Activated CD4-positive, alpha-beta memory T cell treated with anti-CD3 and anti-CD28 coated beads, Interleukin-2, amount 10 ng/mL, durations not matched to agents 7 days and 5 days (primary cell): ENCODE results near the gene FAM181B. TPM values are rescaled to one million over a fixed set of nuclear protein-coding genes. Genes with fewer than 3 reads are reported as not detected.
"Not testable (repeated sequence)": the region's sequence is repeated elsewhere in the genome, so short reads cannot be mapped to it uniquely, and the experiment has no call there.

Experiments used
- CTCF ChIA-PET: fragments of 350-600 bp; sonication (Branson Sonifier 250); formaldehyde crosslinking; loops from one replicate; lab custom pipeline; 2021; ENCODE audit warnings: antibody characterized with exemption, inconsistent platforms; lab: Charles Lee
- POLR2A ChIA-PET: fragments of 350-600 bp; sonication (Branson Sonifier 250); formaldehyde crosslinking; loops from one replicate; lab custom pipeline; 2021; ENCODE audit warnings: antibody characterized with exemption; lab: Charles Lee
- DNase-seq: peaks from one replicate; pipeline ENCODE4 v3.0.0-alpha.2; 2020
- H3K27ac Mint-ChIP-seq: one replicate; pipeline ENCODE4 v1.8.0; 2021; ENCODE audit warnings: mild to moderate bottlenecking, mixed read lengths
- H3K27me3 Mint-ChIP-seq: one replicate; pipeline ENCODE4 v1.8.0; 2021; ENCODE audit warnings: mixed read lengths
- H3K36me3 Mint-ChIP-seq: one replicate; pipeline ENCODE4 v1.8.0; 2021; ENCODE audit warnings: low read depth, mixed read lengths
- H3K4me1 Mint-ChIP-seq: one replicate; pipeline ENCODE4 v1.8.0; 2021; ENCODE audit warnings: mixed read lengths
- H3K4me3 Mint-ChIP-seq: one replicate; pipeline ENCODE4 v1.8.0; 2021; ENCODE audit warnings: mild to moderate bottlenecking, mixed read lengths
- H3K9me3 Mint-ChIP-seq: one replicate; pipeline ENCODE4 v1.8.0; 2021; ENCODE audit warnings: mixed read lengths
- total RNA-seq, 2 experiments: library from RNA; stranded (reverse); gene quantifications; one replicate each; pipeline ENCODE4 v1.2.3, GENCODE V29; 2021

The FAM181B gene
- total RNA-seq, 2 experiments from 2014 or later = not detected

GRCh38 chr11:82701847-82702520, 31.7 kb downstream of the FAM181B start:
- POLR2A ChIA-PET = no interaction called here
- Mint-ChIP-seq H3K27me3 (peaks cover 2% of the 10 kb centered on the region), H3K4me1 (no peaks in the 10 kb centered on the region), H3K9me3 (no peaks in the 10 kb centered on the region), H3K27ac (no peak overlapping the region), H3K4me3 (no peak overlapping the region), H3K36me3 (no peaks in the 10 kb centered on the region)
- DNase-seq = no peak
- CTCF ChIA-PET = interaction anchor here (0.6 to 1.7 kb wide), 5 partner anchors 15 to 1059 kb away, joined by 3 to 4 read pairs (median 3); no protein-coding TSS in a partner anchor

DNA sequence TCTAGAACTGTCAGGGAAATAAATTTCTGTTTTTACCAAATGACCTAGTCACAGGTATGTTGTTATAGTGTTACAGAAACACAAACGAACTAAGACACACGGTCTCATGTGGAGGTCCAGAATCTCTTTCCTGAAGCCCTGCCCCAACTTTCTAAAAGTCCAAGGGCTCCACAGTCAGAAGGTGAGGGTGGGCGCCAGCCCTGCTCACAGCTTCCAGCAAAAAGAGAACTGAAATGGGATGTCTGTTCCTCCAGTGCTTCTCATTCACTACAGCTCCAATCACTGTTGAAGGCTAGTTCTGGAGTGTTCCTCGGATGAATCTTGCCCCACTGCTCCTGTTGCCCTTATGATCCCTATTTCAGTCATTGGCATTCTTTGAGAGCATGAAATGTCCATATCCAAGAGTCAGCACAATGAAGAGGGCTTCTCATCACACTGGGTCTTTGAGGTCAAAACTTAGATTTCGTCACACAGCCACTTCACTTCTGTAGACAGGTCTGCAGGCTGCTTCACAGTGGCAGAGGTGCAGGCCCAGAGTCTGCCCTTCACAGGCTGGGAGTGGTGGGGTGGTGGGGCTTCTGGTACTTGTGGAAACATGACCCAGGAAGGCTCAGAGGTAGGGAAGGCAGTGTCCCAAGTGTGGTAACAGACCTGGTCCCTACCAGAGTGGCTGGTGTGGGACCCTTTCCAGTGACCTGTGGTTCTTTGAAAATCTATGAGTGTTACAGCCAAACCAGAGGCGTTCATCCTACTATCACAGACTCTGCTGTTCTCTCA, 34.9 kb downstream of the FAM181B start:
- H3K27me3 Mint-ChIP-seq = peaks cover 5% of the 10 kb centered on the region
- ChIA-PET POLR2A (no interaction called here), CTCF (no interaction called here)
- no peaks in the 10 kb centered on the region for H3K36me3 Mint-ChIP-seq
- no peak overlapping the region for H3K27ac Mint-ChIP-seq
- H3K4me3 Mint-ChIP-seq = no peak overlapping the region
- no peaks in the 10 kb centered on the region for H3K9me3 Mint-ChIP-seq
- no peaks in the 10 kb centered on the region for H3K4me1 Mint-ChIP-seq
- DNase-seq = no peak

GRCh38 chr11:82692981-82693380, 40.7 kb downstream of the FAM181B start:
- Mint-ChIP-seq H3K27ac (no peak overlapping the region), H3K4me1 (no peaks in the 10 kb centered on the region), H3K9me3 (no peaks in the 10 kb centered on the region), H3K4me3 (no peak overlapping the region), H3K36me3 (no peaks in the 10 kb centered on the region), H3K27me3 (peaks cover 9% of the 10 kb centered on the region)
- CTCF ChIA-PET = no interaction called here
- POLR2A ChIA-PET = no interaction called here
- no peak for DNase-seq

- CTCF ChIA-PET, H3K4me3 Mint-ChIP-seq, DNase-seq, H3K36me3 Mint-ChIP-seq, H3K27ac Mint-ChIP-seq, POLR2A ChIA-PET, H3K9me3 Mint-ChIP-seq, H3K4me1 Mint-ChIP-seq: not testable (repeated sequence)
- H3K27me3 Mint-ChIP-seq = peaks cover 14% of the 10 kb centered on the region
Observed at GRCh38 chr11:82689347-82689746, 44.3 kb downstream of the FAM181B start.

GRCh38 chr11:82686211-82686610, 47.5 kb downstream of the FAM181B start:
- ChIA-PET CTCF (interaction anchor here (0.7 to 1.2 kb wide), 3 partner anchors 8 to 15 kb away, joined by 3 to 6 read pairs (median 4); no protein-coding TSS in a partner anchor), POLR2A (no interaction called here)
- no peaks in the 10 kb centered on the region for H3K36me3 Mint-ChIP-seq
- peaks cover 3% of the 10 kb centered on the region for H3K4me1 Mint-ChIP-seq
- no peak overlapping the region for H3K4me3 Mint-ChIP-seq
- no peak for DNase-seq
- peaks cover 15% of the 10 kb centered on the region for H3K27me3 Mint-ChIP-seq
- peaks cover 3% of the 10 kb centered on the region for H3K9me3 Mint-ChIP-seq
- H3K27ac Mint-ChIP-seq = no peak overlapping the region

- Mint-ChIP-seq H3K27me3 (peaks cover 15% of the 10 kb centered on the region), H3K36me3 (no peaks in the 10 kb centered on the region), H3K4me3 (no peak overlapping the region), H3K9me3 (peaks cover 3% of the 10 kb centered on the region), H3K27ac (no peak overlapping the region), H3K4me1 (peaks cover 6% of the 10 kb centered on the region)
- ChIA-PET POLR2A (no interaction called here), CTCF (interaction anchor here (0.7 to 1.3 kb wide), 5 partner anchors 13 to 233 kb away, joined by 3 to 5 read pairs (median 3); no protein-coding TSS in a partner anchor)
- DNase-seq = no peak
Observed at GRCh38 chr11:82683029-82683428, 50.6 kb downstream of the FAM181B start.

- ChIA-PET CTCF (interaction anchor here (0.7 to 1.3 kb wide), 3 partner anchors 14 to 234 kb away, joined by 3 to 5 read pairs (median 3); no protein-coding TSS in a partner anchor), POLR2A (no interaction called here)
- Mint-ChIP-seq H3K27me3 (peaks cover 11% of the 10 kb centered on the region), H3K36me3 (no peaks in the 10 kb centered on the region), H3K4me3 (no peak overlapping the region), H3K4me1 (peaks cover 6% of the 10 kb centered on the region), H3K27ac (no peak overlapping the region), H3K9me3 (peaks cover 3% of the 10 kb centered on the region)
- no peak for DNase-seq
Observed at GRCh38 chr11:82682003-82682751, 51.5 kb downstream of the FAM181B start.

DNA sequence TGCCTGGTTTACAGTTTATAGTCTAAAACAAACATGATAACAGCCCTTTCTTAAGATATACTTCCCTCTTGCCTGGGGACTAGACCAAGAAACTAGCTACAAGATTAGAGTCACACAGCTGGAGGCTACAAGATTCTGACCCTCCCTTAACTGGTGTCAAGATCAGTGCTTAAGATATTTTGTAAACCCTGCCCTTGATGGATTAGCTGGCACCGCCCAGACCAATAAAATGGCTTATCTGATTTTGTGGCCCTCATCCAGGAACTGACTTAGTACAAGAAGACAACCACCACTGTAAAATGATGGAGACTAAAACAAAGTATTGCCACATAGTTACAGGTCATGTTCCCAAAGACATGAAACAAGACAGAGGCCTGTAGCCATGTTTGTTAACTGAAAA, 53.4 kb downstream of the FAM181B start:
- CTCF ChIA-PET = interaction anchor here (1.1 to 2.1 kb wide), 3 partner anchors 15 to 38 kb away, joined by 3 to 7 read pairs (median 4); no protein-coding TSS in a partner anchor
- no peaks in the 10 kb centered on the region for H3K36me3 Mint-ChIP-seq
- peaks cover 6% of the 10 kb centered on the region for H3K4me1 Mint-ChIP-seq
- no peak overlapping the region for H3K4me3 Mint-ChIP-seq
- POLR2A ChIA-PET = no interaction called here
- H3K27ac Mint-ChIP-seq = no peak overlapping the region
- peaks cover 3% of the 10 kb centered on the region for H3K9me3 Mint-ChIP-seq
- H3K27me3 Mint-ChIP-seq = peaks cover 14% of the 10 kb centered on the region
- DNase-seq = no peak

Other genes starting within 250 kb of the FAM181B start
- gene PRCP, start 166.6 kb upstream of the FAM181B start, total RNA-seq = 10 to 100 TPM; 24.5 to 30.1 TPM
- gene DDIAS, start 167.9 kb upstream of the FAM181B start, total RNA-seq = 10 to 100 TPM; 10.1 to 11.0 TPM